Measurements from ENCODE around the gene CDC34.

The CDC34 gene

GRCh38 chr19:496986-497385 is 34.6 kb upstream of the CDC34 start:
- H3K27ac ChIP-seq, result no peak overlapping the region

GRCh38 chr19:497491-497868 is 34.1 kb upstream of the CDC34 start:
- DNase-seq (ENCODE audit: low read depth, low spot score), result no peak
- no peak overlapping the region for H3K27ac ChIP-seq

More at GRCh38 chr19:496986-497385, 34.6 kb upstream of the CDC34 start:
- DNase-seq (ENCODE audit: low read depth, low spot score), result no peak

DNA sequence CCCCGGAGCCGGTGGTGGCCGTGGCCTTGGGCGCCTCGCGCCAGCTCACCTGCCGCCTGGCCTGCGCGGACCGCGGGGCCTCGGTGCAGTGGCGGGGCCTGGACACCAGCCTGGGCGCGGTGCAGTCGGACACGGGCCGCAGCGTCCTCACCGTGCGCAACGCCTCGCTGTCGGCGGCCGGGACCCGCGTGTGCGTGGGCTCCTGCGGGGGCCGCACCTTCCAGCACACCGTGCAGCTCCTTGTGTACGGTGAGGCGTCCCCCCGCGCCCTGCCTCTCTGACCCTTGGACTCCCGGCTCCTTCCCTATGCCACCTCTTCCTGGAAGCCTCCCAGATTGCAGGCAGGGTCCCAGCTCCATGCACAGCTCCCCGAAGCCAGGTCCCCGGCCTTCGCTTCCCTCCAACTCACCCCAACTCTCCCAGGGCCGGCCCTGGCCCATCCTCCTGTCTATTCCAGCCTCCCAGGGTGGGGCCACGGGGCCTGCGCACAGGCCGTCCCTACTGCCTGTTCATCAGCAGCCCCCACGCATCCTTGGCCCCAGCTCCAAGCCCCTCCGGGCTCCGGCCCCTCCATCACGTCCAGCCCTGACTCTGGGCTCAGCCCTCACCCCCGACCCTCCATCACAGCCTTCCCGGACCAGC is 33.6 kb upstream of the CDC34 start:
- H3K27ac ChIP-seq, result no peak overlapping the region
- no peak for DNase-seq (ENCODE audit: low read depth, low spot score)

DNA sequence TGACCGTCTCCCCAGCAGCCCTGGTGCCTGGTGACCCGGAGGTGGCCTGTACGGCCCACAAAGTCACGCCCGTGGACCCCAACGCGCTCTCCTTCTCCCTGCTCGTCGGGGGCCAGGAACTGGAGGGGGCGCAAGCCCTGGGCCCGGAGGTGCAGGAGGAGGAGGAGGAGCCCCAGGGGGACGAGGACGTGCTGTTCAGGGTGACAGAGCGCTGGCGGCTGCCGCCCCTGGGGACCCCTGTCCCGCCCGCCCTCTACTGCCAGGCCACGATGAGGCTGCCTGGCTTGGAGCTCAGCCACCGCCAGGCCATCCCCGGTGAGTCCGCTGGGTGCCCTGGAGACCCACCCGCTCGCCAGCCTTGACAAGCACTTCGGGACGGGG is 33.1 kb upstream of the CDC34 start:
- DNase-seq (ENCODE audit: low read depth, low spot score), result no peak
- no peak overlapping the region for H3K27ac ChIP-seq

- no peak for DNase-seq (ENCODE audit: low read depth, low spot score)
- H3K27ac ChIP-seq, result no peak overlapping the region
These were observed 32.5 kb upstream of the CDC34 start for GRCh38 chr19:498977-499623.

DNA sequence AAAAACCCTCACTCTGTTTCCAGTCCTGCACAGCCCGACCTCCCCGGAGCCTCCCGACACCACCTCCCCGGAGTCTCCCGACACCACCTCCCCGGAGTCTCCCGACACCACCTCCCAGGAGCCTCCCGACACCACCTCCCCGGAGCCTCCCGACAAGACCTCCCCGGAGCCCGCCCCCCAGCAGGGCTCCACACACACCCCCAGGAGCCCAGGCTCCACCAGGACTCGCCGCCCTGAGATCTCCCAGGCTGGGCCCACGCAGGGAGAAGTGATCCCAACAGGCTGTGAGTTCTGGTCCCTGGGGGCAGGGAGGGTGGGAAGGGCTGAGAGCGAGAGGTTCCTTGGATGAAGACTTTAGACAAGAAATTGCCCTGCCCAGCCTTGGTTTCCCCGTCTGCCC is 29.9 kb upstream of the CDC34 start:
- no peak for DNase-seq (ENCODE audit: low read depth, low spot score)
- no peak overlapping the region for H3K27ac ChIP-seq

- no peak for DNase-seq (ENCODE audit: low read depth, low spot score)
- no peak overlapping the region for H3K27ac ChIP-seq
These were observed 26.9 kb upstream of the CDC34 start for GRCh38 chr19:504616-505015.

DNA sequence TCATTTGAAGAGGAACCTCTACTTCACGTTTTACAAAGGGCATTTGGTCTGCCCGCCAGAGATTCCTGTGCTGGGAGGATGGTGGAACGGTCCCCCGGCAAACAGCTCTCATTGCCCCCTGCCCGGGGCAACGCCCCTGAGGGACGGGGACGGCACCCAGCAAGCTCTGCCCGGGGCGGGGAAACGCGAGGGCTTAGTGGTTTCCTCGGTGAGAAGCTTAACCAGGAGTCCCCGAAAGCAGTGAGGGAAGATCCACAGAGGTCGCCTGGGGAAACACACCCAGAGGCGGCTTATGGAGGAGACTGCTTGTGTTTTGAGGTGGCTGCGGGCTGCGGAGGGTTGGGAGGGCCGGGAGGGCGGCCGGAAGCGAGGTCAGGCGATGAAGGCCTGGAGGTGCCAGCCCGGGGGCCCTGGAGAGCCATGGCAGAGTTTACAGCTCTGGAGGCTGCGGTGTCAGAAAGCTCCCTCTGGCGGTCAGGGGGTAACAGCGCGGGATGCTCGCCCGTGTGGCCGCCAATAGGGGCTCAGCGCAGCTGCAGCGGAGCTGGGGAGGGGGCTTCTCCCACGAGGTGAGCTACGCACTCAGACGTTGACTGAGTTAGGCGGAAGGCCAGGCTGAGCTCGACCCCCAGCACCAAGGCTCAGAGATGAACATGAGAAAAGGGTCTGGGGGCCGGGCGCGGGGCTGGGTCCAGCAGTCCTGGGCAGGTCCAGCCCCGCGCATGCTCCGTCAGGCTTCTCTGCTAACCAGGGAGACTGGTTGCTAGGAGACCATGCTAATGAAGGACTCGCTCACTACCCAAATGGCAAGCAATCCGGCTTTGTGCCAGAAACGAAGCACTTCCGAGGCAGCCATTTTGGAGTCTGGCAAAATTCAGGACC is 24.9 kb upstream of the CDC34 start:
- peak overlapping the region; percentile 90 for H3K27ac ChIP-seq
- DNase-seq (ENCODE audit: low read depth, low spot score), result no peak

DNA sequence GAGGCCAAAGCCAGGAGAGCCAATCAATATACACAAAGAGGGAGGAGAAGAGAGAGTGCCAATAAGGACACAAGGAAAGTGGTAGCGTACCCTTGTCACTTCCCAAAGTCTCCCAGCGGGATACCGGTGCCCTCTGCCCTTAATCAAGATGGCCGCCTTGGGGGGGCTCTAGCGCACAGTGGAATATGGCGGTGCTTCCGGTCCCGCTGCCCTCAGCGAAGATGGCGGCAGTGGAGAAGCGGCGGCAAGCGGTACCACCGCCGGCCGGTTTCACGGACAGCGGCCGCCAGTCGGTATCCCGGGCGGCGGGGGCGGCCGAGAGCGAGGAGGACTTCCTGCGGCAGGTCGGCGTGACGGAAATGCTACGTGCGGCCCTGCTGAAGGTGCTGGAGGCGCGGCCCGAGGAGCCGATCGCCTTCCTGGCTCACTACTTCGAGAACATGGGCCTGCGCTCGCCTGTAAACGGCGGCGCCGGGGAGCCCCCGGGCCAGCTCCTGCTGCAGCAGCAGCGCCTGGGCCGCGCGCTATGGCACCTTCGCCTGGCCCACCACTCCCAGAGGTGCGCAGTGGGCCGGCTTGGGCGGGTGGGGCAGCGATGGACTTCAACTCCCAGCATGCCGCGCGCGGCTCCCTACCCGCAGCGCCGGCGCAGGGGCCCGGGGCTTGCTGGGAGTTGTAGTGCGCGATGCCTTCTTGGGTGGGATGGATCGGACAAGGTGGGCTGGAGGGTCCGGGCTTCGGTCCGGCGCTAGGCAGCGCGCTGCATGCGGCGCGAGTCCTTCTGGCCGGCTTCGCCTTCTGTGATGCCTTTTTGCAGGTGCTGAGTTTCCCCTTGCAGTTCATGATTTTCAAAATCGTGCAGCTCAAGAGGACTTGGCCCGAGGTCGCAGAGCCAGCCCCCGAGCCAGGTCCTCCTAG is 24.0 kb upstream of the CDC34 start, which contains the start of gene TPGS1:
Gene TPGS1 (plus strand): TSS at position 212 of the 918 bp plus-strand sequence. CDS start 10 bp downstream, at position 222.
- peak; percentile 99 for DNase-seq (ENCODE audit: low read depth, low spot score)

DNA sequence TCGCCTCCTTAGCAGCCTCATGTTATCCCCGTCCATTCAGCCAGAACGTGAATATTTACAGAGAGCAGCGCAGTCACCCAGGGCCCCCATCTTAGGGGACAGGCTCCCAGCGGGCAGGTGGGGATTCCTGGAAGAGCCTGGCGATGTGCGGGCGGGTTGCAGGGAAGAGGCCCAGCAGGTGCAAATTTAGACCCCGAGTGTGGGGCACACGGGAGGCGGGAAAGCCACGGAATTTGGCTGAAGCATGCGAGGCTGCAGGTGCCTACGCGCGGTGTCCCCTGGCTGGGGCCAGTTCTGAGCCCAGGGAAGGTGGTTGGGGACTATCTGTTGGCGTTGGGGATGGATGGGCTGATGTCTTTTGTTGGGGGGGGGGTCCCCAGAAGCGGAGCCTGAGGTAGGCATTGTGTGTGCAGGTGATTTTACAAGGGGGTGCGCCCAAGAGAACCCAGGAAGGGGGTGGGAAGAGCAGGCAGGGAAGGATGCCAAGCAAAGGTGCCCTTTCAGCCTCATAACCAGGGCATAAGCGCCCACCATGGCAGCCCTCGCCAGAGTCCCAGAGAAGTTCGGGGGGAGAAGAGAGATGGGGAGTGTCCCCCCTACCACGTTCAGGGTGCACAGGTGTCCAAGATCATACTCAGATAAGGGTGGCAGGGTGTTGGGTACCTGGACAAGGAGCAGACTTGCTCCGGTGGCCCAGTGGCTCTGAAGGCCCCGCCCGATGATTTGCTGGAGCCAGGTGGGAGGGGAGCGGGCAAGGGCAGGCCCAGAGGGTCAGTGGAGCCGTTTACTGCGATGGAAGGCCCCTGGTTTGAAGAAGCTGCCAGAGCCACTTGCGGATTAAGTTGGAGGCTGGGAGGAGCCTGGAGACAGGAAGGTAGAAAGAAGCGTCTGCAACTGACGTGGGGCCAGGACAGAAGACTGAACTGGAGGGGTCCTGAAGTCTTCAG is 23.1 kb upstream of the CDC34 start:
- no peak for DNase-seq (ENCODE audit: low read depth, low spot score)
- no peak overlapping the region for H3K27ac ChIP-seq

More for the DNA sequence above, 24.0 kb upstream of the CDC34 start, which contains the start of gene TPGS1:
- peak within 1 kb of the TSS; percentile 90 for H3K27ac ChIP-seq

DNA sequence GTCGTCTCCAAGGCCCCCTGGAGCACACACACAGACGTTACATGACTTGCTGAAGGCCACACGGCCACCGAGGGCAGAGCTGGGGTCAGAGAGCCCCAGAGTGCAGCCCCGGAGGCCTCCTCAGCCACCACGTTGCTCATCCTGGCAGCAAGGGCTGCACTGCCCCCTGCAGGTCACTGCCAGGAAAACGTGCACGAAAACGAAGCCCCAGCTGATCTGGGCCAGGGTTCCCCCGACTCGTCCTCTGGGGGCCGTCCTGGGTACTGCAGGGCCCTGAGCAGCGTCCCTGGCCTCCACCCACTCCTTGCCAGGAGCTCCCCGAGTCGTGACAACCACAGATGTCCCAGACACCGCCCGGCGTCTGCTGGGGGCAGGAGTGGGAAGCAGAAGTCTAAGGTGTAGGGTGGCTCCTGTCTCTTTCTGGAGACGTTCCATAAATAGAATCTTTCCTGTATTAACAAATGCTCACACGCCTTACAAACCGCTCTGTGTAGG is 20.9 kb upstream of the CDC34 start:
- no peak for DNase-seq (ENCODE audit: low read depth, low spot score)
- H3K27ac ChIP-seq, result peak overlapping the region; percentile 51

- H3K27ac ChIP-seq, result peak overlapping the region; percentile 51
- DNase-seq (ENCODE audit: low read depth, low spot score), result no peak
These were observed 20.3 kb upstream of the CDC34 start for GRCh38 chr19:511101-511851.

GRCh38 chr19:512547-513365 is 18.8 kb upstream of the CDC34 start:
- H3K27ac ChIP-seq, result no peak overlapping the region
- DNase-seq (ENCODE audit: low read depth, low spot score), result no peak

GRCh38 chr19:513368-514165 is 18.0 kb upstream of the CDC34 start:
- DNase-seq (ENCODE audit: low read depth, low spot score), result no peak
- no peak overlapping the region for H3K27ac ChIP-seq

GRCh38 chr19:514166-514663 is 17.3 kb upstream of the CDC34 start:
- DNase-seq (ENCODE audit: low read depth, low spot score), result no peak
- no peak overlapping the region for H3K27ac ChIP-seq
